ENCODE results near the gene HS1BP3. TPM values are rescaled to one million over a fixed set of nuclear protein-coding genes. Genes with fewer than 3 reads are reported as not detected.

Gene HS1BP3
- total RNA-seq, 1 donor from 2014 or later = 22.1 TPM

DNA sequence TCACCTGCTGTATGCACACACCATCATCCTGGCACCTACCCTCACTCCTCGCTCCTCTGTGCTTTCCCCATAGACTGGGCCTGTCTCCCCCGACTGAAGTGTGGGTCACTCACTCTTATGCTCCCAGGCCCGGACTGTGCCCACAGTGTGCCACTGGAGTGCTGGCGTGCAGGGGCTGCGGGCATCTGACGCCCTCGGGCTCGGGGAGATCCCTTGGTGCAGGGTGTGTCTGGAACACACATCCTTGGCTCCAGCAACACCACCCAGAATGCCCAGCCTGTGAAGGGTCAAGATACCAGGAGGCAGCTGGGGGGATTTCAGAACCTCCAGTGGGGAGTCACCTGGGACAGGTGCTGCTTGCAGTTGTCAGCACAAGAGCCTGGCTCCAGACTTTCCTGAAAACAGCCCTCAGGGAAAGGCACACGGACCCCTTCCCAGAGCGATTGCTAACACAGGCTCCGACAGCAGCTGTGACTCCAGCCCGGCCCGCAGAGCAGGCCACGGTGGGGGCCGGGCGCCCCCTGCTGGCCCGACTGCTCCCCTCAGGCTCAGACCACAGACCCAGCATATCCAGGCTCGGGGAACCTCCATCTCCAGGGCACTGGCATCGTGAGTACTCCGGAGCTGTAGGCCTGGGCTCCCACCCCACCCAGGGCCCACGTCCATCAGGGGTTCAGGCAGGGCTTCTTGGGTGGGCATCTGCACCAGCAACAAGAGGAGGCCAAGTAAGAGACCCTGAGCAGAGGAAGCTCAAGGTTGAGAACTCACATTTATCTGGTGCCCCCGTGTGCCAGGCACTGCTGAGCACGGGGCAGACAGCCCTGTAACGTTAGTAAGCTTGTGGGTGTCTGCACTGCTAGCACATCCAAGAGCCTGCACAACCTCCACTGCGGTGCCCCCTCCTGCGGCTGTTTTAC, 8.6 kb downstream of the HS1BP3 start:
- H3K9me3 Mint-ChIP-seq = no peaks in the 10 kb centered on the region
- H3K36me3 Mint-ChIP-seq = peaks cover 5% of the 10 kb centered on the region
- no peaks in the 10 kb centered on the region for H3K4me1 Mint-ChIP-seq (ENCODE audit: unreplicated experiment)
- TF ChIP-seq, protein P1, sequence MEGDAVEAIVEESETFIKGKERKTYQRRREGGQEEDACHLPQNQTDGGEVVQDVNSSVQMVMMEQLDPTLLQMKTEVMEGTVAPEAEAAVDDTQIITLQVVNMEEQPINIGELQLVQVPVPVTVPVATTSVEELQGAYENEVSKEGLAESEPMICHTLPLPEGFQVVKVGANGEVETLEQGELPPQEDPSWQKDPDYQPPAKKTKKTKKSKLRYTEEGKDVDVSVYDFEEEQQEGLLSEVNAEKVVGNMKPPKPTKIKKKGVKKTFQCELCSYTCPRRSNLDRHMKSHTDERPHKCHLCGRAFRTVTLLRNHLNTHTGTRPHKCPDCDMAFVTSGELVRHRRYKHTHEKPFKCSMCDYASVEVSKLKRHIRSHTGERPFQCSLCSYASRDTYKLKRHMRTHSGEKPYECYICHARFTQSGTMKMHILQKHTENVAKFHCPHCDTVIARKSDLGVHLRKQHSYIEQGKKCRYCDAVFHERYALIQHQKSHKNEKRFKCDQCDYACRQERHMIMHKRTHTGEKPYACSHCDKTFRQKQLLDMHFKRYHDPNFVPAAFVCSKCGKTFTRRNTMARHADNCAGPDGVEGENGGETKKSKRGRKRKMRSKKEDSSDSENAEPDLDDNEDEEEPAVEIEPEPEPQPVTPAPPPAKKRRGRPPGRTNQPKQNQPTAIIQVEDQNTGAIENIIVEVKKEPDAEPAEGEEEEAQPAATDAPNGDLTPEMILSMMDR (conservative IDR thresholded peaks at IDR 0.05) = peak; percentile 96
- H3K4me3 Mint-ChIP-seq = no peak overlapping the region
- DNase-seq (ENCODE audit: extremely low spot score, unreplicated experiment) = peak; percentile 91
- no peaks in the 10 kb centered on the region for H3K27me3 Mint-ChIP-seq
- H3K27ac Mint-ChIP-seq = no peak overlapping the region

DNA sequence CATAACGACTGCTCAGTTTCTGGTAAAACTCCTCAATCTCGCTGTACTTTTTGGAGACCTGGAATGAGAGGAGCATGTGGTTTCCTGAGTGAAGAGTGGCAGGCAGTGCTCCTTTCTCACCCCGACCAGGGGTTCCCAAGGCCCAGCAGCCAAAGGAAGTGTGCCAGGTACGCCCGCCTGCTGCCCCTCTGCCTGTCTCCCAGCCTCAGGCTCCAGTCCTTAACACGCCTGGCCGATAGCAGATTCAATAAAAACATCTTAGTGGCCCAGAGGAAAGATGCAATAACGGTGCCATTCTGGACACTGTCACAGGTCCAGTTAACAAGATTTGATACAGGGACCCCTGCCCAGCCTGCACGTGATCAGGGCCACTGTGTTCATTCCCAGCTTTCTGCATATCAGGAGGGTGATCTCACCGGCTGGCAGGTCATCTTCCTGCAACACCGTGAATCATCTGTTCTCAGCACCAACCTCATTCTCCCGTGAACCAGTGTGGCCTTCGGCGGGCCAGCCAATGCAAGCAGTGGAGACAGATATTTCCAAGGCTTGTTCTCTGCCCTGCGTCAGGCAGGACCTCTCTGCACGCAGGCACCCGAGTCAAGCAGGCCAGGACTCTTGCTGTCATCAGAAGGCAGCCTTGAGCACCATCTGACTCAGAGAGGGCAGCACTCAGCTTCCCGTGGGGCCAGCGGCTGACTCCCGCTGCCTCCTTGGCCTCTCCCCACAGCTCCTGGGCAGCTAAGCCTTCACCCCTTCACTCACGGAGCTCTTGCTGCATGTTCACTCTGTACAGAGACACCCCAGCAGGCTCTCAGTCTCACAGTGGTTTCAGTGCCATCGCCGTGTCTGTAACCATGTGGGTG, 9.5 kb downstream of the HS1BP3 start:
- Mint-ChIP-seq H3K27ac (no peak overlapping the region), H3K36me3 (peaks cover 5% of the 10 kb centered on the region)

DNA sequence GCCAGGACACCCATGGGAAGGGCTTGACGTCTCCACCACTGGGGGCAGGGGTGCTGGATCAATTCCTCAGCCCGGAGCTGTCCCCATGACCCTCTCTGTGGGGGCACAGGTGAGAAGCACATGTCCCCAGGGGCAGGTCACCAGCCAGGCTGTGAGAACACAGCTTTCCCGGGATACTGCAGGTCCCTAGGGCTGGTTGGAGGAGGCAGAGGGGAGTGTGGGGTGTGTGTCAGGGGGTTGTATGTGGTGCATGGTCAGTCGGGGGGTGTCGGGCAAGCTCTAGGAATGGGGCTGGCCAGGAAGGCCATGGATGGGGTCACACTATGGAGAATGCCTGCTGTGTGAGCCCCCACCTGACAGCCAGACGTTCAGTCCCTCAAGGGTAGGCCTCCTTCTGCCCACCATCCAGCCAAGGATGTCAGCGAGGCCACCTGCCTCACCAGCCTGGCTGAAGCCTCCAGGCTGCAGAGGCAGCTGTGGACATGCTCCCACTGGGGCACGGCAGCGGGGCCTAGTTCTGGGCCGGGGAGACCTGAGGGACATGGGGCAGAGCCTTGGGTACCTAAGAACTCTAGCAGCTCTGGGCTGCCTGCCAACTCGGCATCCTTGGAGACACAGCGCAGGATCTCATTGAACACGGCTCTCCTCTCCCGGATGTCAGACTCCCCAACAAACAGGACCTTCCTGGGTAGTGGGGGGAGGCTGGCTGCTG, 10.3 kb downstream of the HS1BP3 start:
- Mint-ChIP-seq H3K27ac (no peak overlapping the region), H3K27me3 (no peaks in the 10 kb centered on the region)

More for the DNA sequence above, 9.5 kb downstream of the HS1BP3 start:
- Mint-ChIP-seq H3K4me3 (no peak overlapping the region), H3K9me3 (no peaks in the 10 kb centered on the region), H3K4me1 (ENCODE audit: unreplicated experiment) (no peaks in the 10 kb centered on the region), H3K27me3 (no peaks in the 10 kb centered on the region)
- TF ChIP-seq, protein P1 (conservative IDR thresholded peaks at IDR 0.05) = no peak
- DNase-seq (ENCODE audit: extremely low spot score, unreplicated experiment) = no peak

DNA sequence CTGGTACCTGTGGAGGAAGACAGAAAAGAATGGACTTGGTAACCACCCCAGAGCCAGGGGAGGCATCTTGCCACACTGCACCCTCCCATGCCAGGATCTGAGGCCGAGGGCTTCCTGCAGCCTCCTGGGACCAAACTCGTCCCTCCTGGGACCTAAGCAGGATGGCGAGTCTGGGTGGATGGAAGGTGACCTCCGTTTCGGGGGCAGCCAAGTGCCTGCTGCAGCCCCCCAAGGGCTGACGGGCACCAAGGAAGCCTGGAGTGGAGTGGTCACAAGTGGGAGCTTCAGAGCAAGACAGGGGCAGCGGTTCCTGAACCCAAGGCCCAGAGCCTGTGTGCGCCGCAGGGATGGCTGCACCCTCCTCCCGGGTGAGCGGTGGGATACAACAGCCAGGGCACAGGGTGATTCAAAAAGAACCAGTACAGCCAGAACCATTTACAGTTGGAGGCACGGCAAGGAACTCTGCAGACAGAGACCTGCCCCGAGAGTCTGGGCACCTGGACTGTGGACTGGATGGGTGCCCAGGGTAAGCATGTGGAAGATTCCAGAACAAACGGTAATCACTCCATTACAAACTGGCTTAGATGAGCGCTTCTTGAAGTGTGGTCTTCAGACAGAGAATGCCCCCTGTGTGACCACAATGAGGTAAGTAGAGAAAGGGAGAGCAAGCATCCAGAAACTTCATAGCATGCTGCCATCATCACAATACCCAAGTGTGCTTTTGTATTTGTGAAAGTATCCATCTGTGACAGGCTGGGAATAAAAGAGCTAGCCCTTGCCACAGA, 12.1 kb downstream of the HS1BP3 start:
- Mint-ChIP-seq H3K4me3 (no peak overlapping the region), H3K4me1 (ENCODE audit: unreplicated experiment) (peaks cover 15% of the 10 kb centered on the region), H3K27ac (no peak overlapping the region), H3K9me3 (no peaks in the 10 kb centered on the region), H3K36me3 (peaks cover 5% of the 10 kb centered on the region), H3K27me3 (no peaks in the 10 kb centered on the region)
- TF ChIP-seq, protein P1 (conservative IDR thresholded peaks at IDR 0.05) = no peak
- no peak for DNase-seq (ENCODE audit: extremely low spot score, unreplicated experiment)

More for the DNA sequence above, 10.3 kb downstream of the HS1BP3 start:
- no peak for DNase-seq (ENCODE audit: extremely low spot score, unreplicated experiment)
- H3K4me1 Mint-ChIP-seq (ENCODE audit: unreplicated experiment) = peaks cover 5% of the 10 kb centered on the region
- H3K9me3 Mint-ChIP-seq = no peaks in the 10 kb centered on the region
- H3K36me3 Mint-ChIP-seq = peaks cover 5% of the 10 kb centered on the region
- H3K4me3 Mint-ChIP-seq = no peak overlapping the region
- TF ChIP-seq, protein P1 (conservative IDR thresholded peaks at IDR 0.05) = no peak

Measured in type B pancreatic cell (in vitro differentiated cells).